Non-pigmented ciliary epithelial cell (primary cell): ENCODE data around the gene FBXO8.
A peak's percentile ranks its signal among the peaks of the same experiment; 100 is the strongest.

ENCODE experiments used
- DNase-seq: peaks from one replicate; pipeline ENCODE4 v3.0.0-alpha.2; 2010; ENCODE audit warnings: low read depth

Gene FBXO8

GRCh38 chr4:174207367-174207766 is 76.1 kb downstream of the FBXO8 start:
- no peak for DNase-seq

GRCh38 chr4:174204164-174204831 is 79.2 kb downstream of the FBXO8 start:
- DNase-seq: no peak

GRCh38 chr4:174201871-174202270 is 81.6 kb downstream of the FBXO8 start:
- no peak for DNase-seq

- no peak for DNase-seq
These were observed 83.7 kb downstream of the FBXO8 start for GRCh38 chr4:174199735-174200134.

- DNase-seq: peak; percentile 42
These were observed 84.6 kb downstream of the FBXO8 start for GRCh38 chr4:174198828-174199227.

GRCh38 chr4:174198396-174198795 is 85.1 kb downstream of the FBXO8 start:
- no peak for DNase-seq

- no peak for DNase-seq
These were observed 89.8 kb downstream of the FBXO8 start for GRCh38 chr4:174193438-174194374.

GRCh38 chr4:174192943-174193342 is 90.5 kb downstream of the FBXO8 start:
- DNase-seq: no peak

- no peak for DNase-seq
These were observed 92.5 kb downstream of the FBXO8 start for GRCh38 chr4:174190832-174191500.

GRCh38 chr4:174189392-174190015 is 94.0 kb downstream of the FBXO8 start:
- no peak for DNase-seq
